Measurements from ENCODE around the gene KLK14. TPM values are rescaled to one million over a fixed set of nuclear protein-coding genes. Genes with fewer than 3 reads are reported as not detected.

Gene KLK14
- polyA plus RNA-seq, 1 donor (not counting 4 experiments of a cell fraction or from before 2014, with no cell fraction given), result 0.05 TPM

GRCh38 chr19:51060973-51061372 lies 21.7 kb downstream of the KLK14 start:
- Histone ChIP-seq H3K9ac (ENCODE audit: control insufficient read depth, extremely low read depth, insufficient read depth, low read length) (no peak overlapping the region), H3K4me3 (ENCODE audit: control insufficient read depth in 2 of 3, extremely low read depth in 1 of 3, insufficient read depth in 2 of 3, low read depth in 1 of 3, low read length in 3 of 3) (no peak overlapping the region), H3K36me3 (ENCODE audit: control insufficient read depth in 2 of 2, extremely low read depth in 1 of 2, insufficient read depth in 2 of 2, low read length in 2 of 2) (no peaks in the 10 kb centered on the region), H3K9me1 (ENCODE audit: control insufficient read depth, extremely low read depth, insufficient read depth, low read length) (no peaks in the 10 kb centered on the region), H2AFZ (ENCODE audit: control insufficient read depth, low read length) (no peak overlapping the region), H4K20me1 (ENCODE audit: control insufficient read depth, extremely low read depth, insufficient read depth, low read length) (no peaks in the 10 kb centered on the region), H3K9me3 (ENCODE audit: control insufficient read depth, low read depth, low read length) (no peaks in the 10 kb centered on the region), H3K27ac (ENCODE audit: control insufficient read depth, insufficient read depth, low read length) (no peak overlapping the region), H3K79me2 (ENCODE audit: control insufficient read depth, insufficient read depth, low read length) (no peaks in the 10 kb centered on the region), H3K27me3 (ENCODE audit: control insufficient read depth, extremely low read depth, insufficient read depth, low read length) (peaks cover 21% of the 10 kb centered on the region), H3K4me2 (ENCODE audit: control insufficient read depth, extremely low read depth, insufficient read depth, low read depth, low read length) (no peak overlapping the region), H3K4me1 (ENCODE audit: control insufficient read depth, extremely low read depth, insufficient read depth, low read length) (peaks cover 3% of the 10 kb centered on the region)
- dilution Hi-C loops (cut with MboI; ENCODE audit: extremely low pct_ligation_motif_present, low sequenced_read_pairs), result no loop called here
- TF ChIP-seq CTCF (optimal IDR thresholded peaks at IDR 0.05 in 1 of 3, IDR thresholded peaks at IDR 0.05 in 1 of 3, conservative IDR thresholded peaks at IDR 0.05 in 1 of 3; ENCODE audit: extremely low read depth in 1 of 3, insufficient read depth in 2 of 3, low read length in 3 of 3), result no peak
- TF ChIP-seq EZH2 (IDR thresholded peaks at IDR 0.05; ENCODE audit: low read length), result no peak
- DNase-seq (ENCODE audit: low read depth, low spot score) (no peak), FAIRE-seq (no peak)

- H3K4me1 ChIP-seq (ENCODE audit: control insufficient read depth, extremely low read depth, insufficient read depth, low read length), result peaks cover 3% of the 10 kb centered on the region
- no peaks in the 10 kb centered on the region for H3K79me2 ChIP-seq (ENCODE audit: control insufficient read depth, insufficient read depth, low read length)
- H3K27ac ChIP-seq (ENCODE audit: control insufficient read depth, insufficient read depth, low read length), result no peak overlapping the region
- no peak overlapping the region for H2AFZ ChIP-seq (ENCODE audit: control insufficient read depth, low read length)
- dilution Hi-C loops (cut with MboI; ENCODE audit: extremely low pct_ligation_motif_present, low sequenced_read_pairs), result no loop called here
- no peak overlapping the region for H3K4me2 ChIP-seq (ENCODE audit: control insufficient read depth, extremely low read depth, insufficient read depth, low read depth, low read length)
- DNase-seq (ENCODE audit: low read depth, low spot score) (no peak), FAIRE-seq (no peak)
- no peaks in the 10 kb centered on the region for H4K20me1 ChIP-seq (ENCODE audit: control insufficient read depth, extremely low read depth, insufficient read depth, low read length)
- no peaks in the 10 kb centered on the region for H3K9me3 ChIP-seq (ENCODE audit: control insufficient read depth, low read depth, low read length)
- no peak overlapping the region for H3K4me3 ChIP-seq (ENCODE audit: control insufficient read depth in 2 of 3, extremely low read depth in 1 of 3, insufficient read depth in 2 of 3, low read depth in 1 of 3, low read length in 3 of 3)
- H3K9ac ChIP-seq (ENCODE audit: control insufficient read depth, extremely low read depth, insufficient read depth, low read length), result no peak overlapping the region
- TF ChIP-seq CTCF (optimal IDR thresholded peaks at IDR 0.05 in 1 of 3, IDR thresholded peaks at IDR 0.05 in 1 of 3, conservative IDR thresholded peaks at IDR 0.05 in 1 of 3; ENCODE audit: extremely low read depth in 1 of 3, insufficient read depth in 2 of 3, low read length in 3 of 3) (no peak), EZH2 (IDR thresholded peaks at IDR 0.05; ENCODE audit: low read length) (no peak)
- H3K27me3 ChIP-seq (ENCODE audit: control insufficient read depth, extremely low read depth, insufficient read depth, low read length), result peaks cover 14% of the 10 kb centered on the region
- H3K9me1 ChIP-seq (ENCODE audit: control insufficient read depth, extremely low read depth, insufficient read depth, low read length), result no peaks in the 10 kb centered on the region
- H3K36me3 ChIP-seq (ENCODE audit: control insufficient read depth in 2 of 2, extremely low read depth in 1 of 2, insufficient read depth in 2 of 2, low read length in 2 of 2), result no peaks in the 10 kb centered on the region
Measured at GRCh38 chr19:51060336-51060735, 22.4 kb downstream of the KLK14 start.
